ENCODE measurements around the gene VPS4A.

VPS4A gene

DNA sequence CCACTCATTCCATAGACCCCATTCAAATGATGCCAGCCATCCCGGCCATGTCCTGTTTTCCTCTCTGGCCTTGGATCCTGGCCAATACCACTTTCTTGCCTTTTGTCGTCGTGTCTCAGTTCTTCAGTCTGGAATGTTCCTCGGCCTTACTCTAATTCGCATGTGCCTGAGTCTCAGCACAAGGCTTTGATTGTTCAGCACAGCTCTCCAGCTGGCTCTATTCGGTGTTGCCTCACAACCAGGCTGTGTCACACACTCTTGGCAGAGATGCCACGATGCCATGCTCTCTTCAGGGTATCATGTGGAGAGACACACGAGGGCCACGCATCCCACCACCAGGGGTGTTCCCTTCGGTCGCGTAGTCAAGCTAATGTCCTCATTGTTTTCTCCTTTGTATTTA lies 1.8 kb upstream of the VPS4A start:
- Histone ChIP-seq H4K20me1 (ENCODE audit: insufficient read depth, low read length, poor library complexity, severe bottlenecking) (peaks cover 22% of the 10 kb centered on the region), H3K79me2 (ENCODE audit: insufficient read depth, low read length) (peaks cover 30% of the 10 kb centered on the region), H3K4me2 (ENCODE audit: low read depth, low read length, poor library complexity, severe bottlenecking) (no peak overlapping the region), H3K36me3 (ENCODE audit: insufficient read depth, low read length) (no peaks in the 10 kb centered on the region), H3K27me3 (ENCODE audit: insufficient read depth, low read length, poor library complexity, severe bottlenecking) (no peaks in the 10 kb centered on the region), H3K4me3 (ENCODE audit: low read length, poor library complexity, severe bottlenecking) (no peak overlapping the region), H3K9me3 (ENCODE audit: insufficient read depth, low read depth, low read length) (no peaks in the 10 kb centered on the region), H3K9me2 (replicated peaks; ENCODE audit: low read depth, low read length) (no peaks in the 10 kb centered on the region), H3K4me1 (ENCODE audit: insufficient read depth, low read length, poor library complexity, severe bottlenecking) (peaks cover 6% of the 10 kb centered on the region), H3K9ac (ENCODE audit: low read depth, low read length, poor library complexity, severe bottlenecking) (no peak overlapping the region), H2AFZ (ENCODE audit: low read length) (no peak overlapping the region), H3F3A (ENCODE audit: low read depth) (no peaks in the 10 kb centered on the region)
- no peak for TF ChIP-seq EZH2phosphoT487 (IDR thresholded peaks at IDR 0.05; ENCODE audit: borderline replicate concordance)
- TF ChIP-seq, protein P1, sequence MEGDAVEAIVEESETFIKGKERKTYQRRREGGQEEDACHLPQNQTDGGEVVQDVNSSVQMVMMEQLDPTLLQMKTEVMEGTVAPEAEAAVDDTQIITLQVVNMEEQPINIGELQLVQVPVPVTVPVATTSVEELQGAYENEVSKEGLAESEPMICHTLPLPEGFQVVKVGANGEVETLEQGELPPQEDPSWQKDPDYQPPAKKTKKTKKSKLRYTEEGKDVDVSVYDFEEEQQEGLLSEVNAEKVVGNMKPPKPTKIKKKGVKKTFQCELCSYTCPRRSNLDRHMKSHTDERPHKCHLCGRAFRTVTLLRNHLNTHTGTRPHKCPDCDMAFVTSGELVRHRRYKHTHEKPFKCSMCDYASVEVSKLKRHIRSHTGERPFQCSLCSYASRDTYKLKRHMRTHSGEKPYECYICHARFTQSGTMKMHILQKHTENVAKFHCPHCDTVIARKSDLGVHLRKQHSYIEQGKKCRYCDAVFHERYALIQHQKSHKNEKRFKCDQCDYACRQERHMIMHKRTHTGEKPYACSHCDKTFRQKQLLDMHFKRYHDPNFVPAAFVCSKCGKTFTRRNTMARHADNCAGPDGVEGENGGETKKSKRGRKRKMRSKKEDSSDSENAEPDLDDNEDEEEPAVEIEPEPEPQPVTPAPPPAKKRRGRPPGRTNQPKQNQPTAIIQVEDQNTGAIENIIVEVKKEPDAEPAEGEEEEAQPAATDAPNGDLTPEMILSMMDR (conservative IDR thresholded peaks at IDR 0.05; ENCODE audit: low read length) = no peak

DNA sequence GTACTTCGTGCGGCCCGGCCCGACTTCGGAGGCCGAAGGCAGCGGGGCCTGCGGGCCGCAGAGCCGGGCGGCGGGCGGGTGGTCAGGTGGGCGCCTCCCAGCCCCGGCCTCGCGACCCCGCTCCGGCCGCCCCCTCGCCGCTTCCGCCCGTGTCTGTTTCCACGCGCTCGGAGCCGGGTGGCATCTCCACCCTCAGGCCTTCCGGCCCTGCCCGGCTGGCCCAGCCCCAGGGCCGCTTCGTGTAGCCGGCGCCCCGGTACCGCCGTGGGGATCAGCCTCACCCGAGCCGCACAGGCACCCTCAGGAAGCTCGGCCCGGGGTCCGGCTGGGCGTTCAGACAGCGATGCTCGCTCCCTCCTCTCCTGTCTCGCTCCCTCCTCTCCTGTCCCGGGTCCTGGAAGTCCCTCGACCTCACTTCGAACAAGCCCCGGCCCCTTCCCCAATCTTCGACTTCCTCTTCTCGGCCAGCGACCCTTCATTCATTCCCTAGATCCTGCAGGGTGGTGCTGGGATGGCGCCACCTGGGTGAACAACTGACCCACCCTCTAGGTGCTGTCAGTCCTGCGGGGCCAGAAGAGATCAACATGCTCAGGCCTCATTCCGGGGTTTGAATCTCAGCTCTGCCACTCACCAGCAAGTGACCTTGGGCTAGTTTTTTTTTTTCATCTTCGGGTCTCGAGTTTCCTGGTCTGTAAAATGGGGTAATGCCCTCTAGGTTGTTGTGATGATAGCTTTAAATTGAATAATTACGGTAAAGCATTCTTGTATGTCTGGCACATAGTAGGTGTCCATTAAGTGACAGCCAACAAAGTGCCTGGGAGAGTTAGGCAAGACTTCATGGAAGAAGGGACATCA lies 610 bp downstream of the VPS4A start:
- no peaks in the 10 kb centered on the region for H3K27me3 ChIP-seq (ENCODE audit: insufficient read depth, low read length, poor library complexity, severe bottlenecking)
- H3K9me3 ChIP-seq (ENCODE audit: insufficient read depth, low read depth, low read length) = no peaks in the 10 kb centered on the region
- peak overlapping the region; percentile 84 for H3K4me3 ChIP-seq (ENCODE audit: low read length, poor library complexity, severe bottlenecking)
- peak overlapping the region; percentile 98 for H3K4me2 ChIP-seq (ENCODE audit: low read depth, low read length, poor library complexity, severe bottlenecking)
- TF ChIP-seq, protein P1 (conservative IDR thresholded peaks at IDR 0.05; ENCODE audit: low read length) = peak; percentile 24; the same call in 1 of the 2 replicates
- TF ChIP-seq EZH2phosphoT487 (IDR thresholded peaks at IDR 0.05; ENCODE audit: borderline replicate concordance) = no peak
- peaks cover 28% of the 10 kb centered on the region for H4K20me1 ChIP-seq (ENCODE audit: insufficient read depth, low read length, poor library complexity, severe bottlenecking)
- peaks cover 6% of the 10 kb centered on the region for H3K4me1 ChIP-seq (ENCODE audit: insufficient read depth, low read length, poor library complexity, severe bottlenecking)
- H3K9me2 ChIP-seq (replicated peaks; ENCODE audit: low read depth, low read length) = no peaks in the 10 kb centered on the region
- H3K79me2 ChIP-seq (ENCODE audit: insufficient read depth, low read length) = peaks cover 52% of the 10 kb centered on the region
- peaks cover 13% of the 10 kb centered on the region; the same call in 1 of the 2 replicates for H3K36me3 ChIP-seq (ENCODE audit: insufficient read depth, low read length)
- no peaks in the 10 kb centered on the region for H3F3A ChIP-seq (ENCODE audit: low read depth)
- peak overlapping the region; percentile 68; the same call in 1 of the 2 replicates for H2AFZ ChIP-seq (ENCODE audit: low read length)
- H3K9ac ChIP-seq (ENCODE audit: low read depth, low read length, poor library complexity, severe bottlenecking) = peak overlapping the region; percentile 84

DNA sequence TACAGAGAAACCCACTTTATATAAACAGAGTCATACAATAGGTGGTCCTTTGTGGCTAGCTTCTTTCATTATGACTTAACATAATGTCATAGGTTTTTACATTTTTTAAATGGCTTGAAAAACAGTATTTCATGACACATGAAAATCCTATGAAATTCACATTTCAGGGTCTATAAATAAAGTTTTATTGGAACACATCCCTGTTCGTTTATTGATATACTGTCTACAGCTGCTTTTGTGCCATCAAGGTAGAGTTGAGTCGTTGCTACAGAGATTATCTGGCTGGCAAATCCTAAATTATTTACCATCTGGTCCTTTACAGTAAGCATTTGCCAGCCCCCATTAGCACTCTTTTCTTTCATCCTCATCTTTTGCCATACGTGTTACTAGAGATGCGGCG lies 2.3 kb downstream of the VPS4A start:
- no peaks in the 10 kb centered on the region for H3K9me3 ChIP-seq (ENCODE audit: insufficient read depth, low read depth, low read length)
- TF ChIP-seq EZH2phosphoT487 (IDR thresholded peaks at IDR 0.05; ENCODE audit: borderline replicate concordance) = no peak
- TF ChIP-seq, protein P1 (conservative IDR thresholded peaks at IDR 0.05; ENCODE audit: low read length) = no peak
- no peaks in the 10 kb centered on the region for H3K27me3 ChIP-seq (ENCODE audit: insufficient read depth, low read length, poor library complexity, severe bottlenecking)
- peaks cover 60% of the 10 kb centered on the region for H3K79me2 ChIP-seq (ENCODE audit: insufficient read depth, low read length)
- H3K4me1 ChIP-seq (ENCODE audit: insufficient read depth, low read length, poor library complexity, severe bottlenecking) = peaks cover 6% of the 10 kb centered on the region
- peaks cover 25% of the 10 kb centered on the region; the same call in 1 of the 2 replicates for H3K36me3 ChIP-seq (ENCODE audit: insufficient read depth, low read length)
- H3F3A ChIP-seq (ENCODE audit: low read depth) = no peaks in the 10 kb centered on the region
- H2AFZ ChIP-seq (ENCODE audit: low read length) = no peak overlapping the region
- H3K4me2 ChIP-seq (ENCODE audit: low read depth, low read length, poor library complexity, severe bottlenecking) = peak overlapping the region; percentile 98
- no peaks in the 10 kb centered on the region for H3K9me2 ChIP-seq (replicated peaks; ENCODE audit: low read depth, low read length)
- H3K9ac ChIP-seq (ENCODE audit: low read depth, low read length, poor library complexity, severe bottlenecking) = no peak overlapping the region
- peaks cover 32% of the 10 kb centered on the region for H4K20me1 ChIP-seq (ENCODE audit: insufficient read depth, low read length, poor library complexity, severe bottlenecking)
- H3K4me3 ChIP-seq (ENCODE audit: low read length, poor library complexity, severe bottlenecking) = peak overlapping the region; percentile 2

All from Loucy (cell line).